Sigmoid colon (tissue), 4 donors: ENCODE measurements around the gene FAT2.

ENCODE experiments used
- CTCF ChIP-seq, 4 experiments: fragments of 450-650 bp in 3 of 4; fragments of 200-600 bp in 1 of 4; IDR thresholded peaks; one replicate each; pipeline ENCODE4 v1.5.1; 2016 to 2019; ENCODE audit warnings: antibody characterized with exemption in 4 of 4, mild to moderate bottlenecking in 3 of 4, moderate library complexity in 2 of 4
- EP300 ChIP-seq, 4 donors: sonication (generic); formaldehyde crosslinking; IDR thresholded peaks; one replicate each; pipeline ENCODE4 v1.6.1; 2017; ENCODE audit warnings: antibody characterized with exemption in 4 of 4
- POLR2A ChIP-seq, 2 donors: fragments of 450-650 bp; IDR thresholded peaks; one replicate each; pipeline ENCODE4 v1.6.1; 2016; ENCODE audit warnings: antibody characterized with exemption in 2 of 2, mild to moderate bottlenecking in 2 of 2, moderate library complexity in 2 of 2
- POLR2AphosphoS5 ChIP-seq, 4 donors: sonication (generic); formaldehyde crosslinking; IDR thresholded peaks; one replicate each; pipeline ENCODE4 v1.6.1; 2017; ENCODE audit warnings: antibody characterized with exemption in 4 of 4

DNA sequence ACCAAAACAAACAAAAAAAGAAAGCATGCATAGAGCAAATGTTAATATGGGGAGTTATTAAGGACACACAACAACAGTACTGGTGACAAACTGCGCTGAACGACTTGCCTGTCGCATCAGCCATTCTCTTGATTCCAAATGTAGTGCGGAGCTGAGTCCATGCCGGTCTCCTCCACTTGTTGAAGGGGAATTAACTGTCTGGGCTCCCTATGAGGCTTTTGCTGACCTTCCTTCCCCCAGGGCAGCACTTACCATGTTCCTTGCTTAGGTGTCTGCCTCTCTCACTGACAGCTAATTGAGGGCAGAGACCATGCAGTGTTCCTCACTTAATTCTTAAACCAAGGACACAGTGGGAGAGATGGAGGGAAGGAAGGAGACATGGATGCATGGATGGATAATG lies 40.8 kb upstream of the FAT2 start:
- TF ChIP-seq POLR2A (IDR thresholded peaks at IDR 0.05) (no peak), CTCF (IDR thresholded peaks at IDR 0.05) (no peak), POLR2AphosphoS5 (IDR thresholded peaks at IDR 0.05) (no peak), EP300 (IDR thresholded peaks at IDR 0.05) (no peak)
